Measurements from ENCODE around the gene WHRN. TPM values are rescaled to one million over a fixed set of nuclear protein-coding genes. Genes with fewer than 3 reads are reported as not detected.
A peak's percentile ranks its signal among the peaks of the same experiment; 100 is the strongest.

Gene WHRN
- total RNA-seq, result 12.4 and 14.5 TPM in 2 replicates

DNA sequence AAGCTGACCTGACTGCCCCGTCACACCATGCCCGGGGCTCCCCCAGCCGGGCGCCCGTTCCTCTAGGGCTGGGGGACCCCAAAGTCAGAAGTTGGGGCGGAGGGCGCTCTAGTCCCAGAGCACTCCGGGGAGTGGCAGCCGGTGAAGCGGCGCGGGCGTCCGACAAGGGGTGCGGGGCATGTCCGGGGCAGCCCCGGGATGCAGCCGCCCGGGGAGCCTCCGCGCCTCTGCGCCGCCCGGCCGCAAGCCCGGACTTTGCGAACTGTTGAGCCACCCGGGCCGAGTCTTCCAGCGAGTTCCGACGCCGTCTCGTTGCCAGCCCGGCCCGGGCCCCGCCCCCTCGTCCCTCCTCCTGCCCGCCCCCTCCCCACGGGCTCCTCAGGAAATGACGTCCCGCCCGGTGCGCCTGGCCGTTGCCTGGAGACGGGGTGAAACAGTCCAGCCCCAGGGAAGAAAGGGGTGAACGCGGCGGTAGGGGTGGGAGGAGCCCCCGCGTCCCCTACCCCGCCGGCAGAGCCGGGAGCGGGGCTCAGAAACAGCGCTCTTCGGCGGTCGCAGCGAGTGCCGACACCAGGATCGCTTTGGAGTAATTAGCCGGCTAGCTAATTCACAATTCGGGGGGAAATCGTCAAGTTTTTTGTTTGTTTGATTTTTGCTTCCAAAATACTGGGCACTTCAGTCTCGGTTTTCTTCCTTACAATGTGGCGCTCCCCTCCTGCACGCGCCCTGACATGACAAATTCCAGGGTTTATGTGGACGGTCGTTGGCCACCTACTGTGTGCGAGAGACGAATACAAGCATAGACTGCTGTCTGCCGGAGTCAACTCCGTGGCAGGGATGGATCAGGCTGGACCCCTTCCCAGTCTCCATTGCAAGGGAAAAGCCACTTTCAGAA is at the start of gene WHRN:
WHRN (minus strand) TSS at position 287 of the 895 bp plus-strand sequence. CDS start 672 bp downstream, outside the sequence.
- Mint-ChIP-seq H3K27me3 (peaks cover 8% of the 10 kb centered on the region), H3K4me1 (peaks cover 51% of the 10 kb centered on the region), H3K36me3 (ENCODE audit: low read depth) (no peaks in the 10 kb centered on the region), H3K9me3 (no peaks in the 10 kb centered on the region), H3K4me3 (peak within 1 kb of the TSS; percentile 86), H3K27ac (peak within 1 kb of the TSS; percentile 79)
- ChIA-PET POLR2A (interaction anchor here (0.8 to 1.9 kb wide), 9 partner anchors 54 to 132 kb away, joined by 3 to 8 read pairs (median 5); partner anchors contain the start of genes ATP6V1G1 and TMEM268), CTCF (interaction anchor here (2.0 to 5.0 kb wide), 4 partner anchors 18 to 148 kb away, joined by 7 to 49 read pairs (median 20); no protein-coding TSS in a partner anchor)
- TF ChIP-seq, protein P1, sequence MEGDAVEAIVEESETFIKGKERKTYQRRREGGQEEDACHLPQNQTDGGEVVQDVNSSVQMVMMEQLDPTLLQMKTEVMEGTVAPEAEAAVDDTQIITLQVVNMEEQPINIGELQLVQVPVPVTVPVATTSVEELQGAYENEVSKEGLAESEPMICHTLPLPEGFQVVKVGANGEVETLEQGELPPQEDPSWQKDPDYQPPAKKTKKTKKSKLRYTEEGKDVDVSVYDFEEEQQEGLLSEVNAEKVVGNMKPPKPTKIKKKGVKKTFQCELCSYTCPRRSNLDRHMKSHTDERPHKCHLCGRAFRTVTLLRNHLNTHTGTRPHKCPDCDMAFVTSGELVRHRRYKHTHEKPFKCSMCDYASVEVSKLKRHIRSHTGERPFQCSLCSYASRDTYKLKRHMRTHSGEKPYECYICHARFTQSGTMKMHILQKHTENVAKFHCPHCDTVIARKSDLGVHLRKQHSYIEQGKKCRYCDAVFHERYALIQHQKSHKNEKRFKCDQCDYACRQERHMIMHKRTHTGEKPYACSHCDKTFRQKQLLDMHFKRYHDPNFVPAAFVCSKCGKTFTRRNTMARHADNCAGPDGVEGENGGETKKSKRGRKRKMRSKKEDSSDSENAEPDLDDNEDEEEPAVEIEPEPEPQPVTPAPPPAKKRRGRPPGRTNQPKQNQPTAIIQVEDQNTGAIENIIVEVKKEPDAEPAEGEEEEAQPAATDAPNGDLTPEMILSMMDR (IDR thresholded peaks at IDR 0.05), result no peak
- intact Hi-C loops (cut with micrococcal nuclease), result loop anchor here (2.0 kb wide), 2 partner anchors 105 to 113 kb away; partner anchors contain the start of gene TMEM268
- DNase-seq (peak; percentile 84), ATAC-seq (ENCODE audit: low read depth) (peak; percentile 85)

DNA sequence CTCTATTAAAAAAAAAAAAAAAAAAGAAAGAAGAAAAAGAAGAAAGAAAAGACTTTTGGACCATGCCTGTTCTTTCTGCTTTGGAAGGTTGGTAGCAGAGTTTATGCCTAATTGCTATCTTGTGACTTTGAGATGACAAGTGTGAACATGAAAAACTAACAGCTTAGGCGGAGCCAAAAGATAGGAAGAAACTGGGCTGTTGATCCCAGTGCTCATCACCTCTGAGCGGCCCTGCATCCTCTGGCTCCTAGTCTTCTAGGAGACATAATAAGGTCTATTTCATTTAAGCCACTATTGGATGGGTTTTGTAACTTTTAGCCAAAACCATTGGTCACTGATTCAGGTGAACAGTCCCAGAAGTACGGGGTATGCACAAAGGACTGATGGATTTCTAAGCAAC is 47.9 kb upstream of the WHRN start:
- CTCF ChIA-PET, result interaction anchor here (1.2 kb wide), 1 partner anchor 262 kb away, joined by 3 read pairs; no protein-coding TSS in a partner anchor
- POLR2A ChIA-PET, result no interaction called here
- DNase-seq (no peak), ATAC-seq (ENCODE audit: low read depth) (no peak)
- H3K27ac Mint-ChIP-seq, result no peak overlapping the region
- TF ChIP-seq, protein P1 (IDR thresholded peaks at IDR 0.05), result no peak
- no peaks in the 10 kb centered on the region for H3K36me3 Mint-ChIP-seq (ENCODE audit: low read depth)
- no peaks in the 10 kb centered on the region for H3K9me3 Mint-ChIP-seq
- no peak overlapping the region for H3K4me3 Mint-ChIP-seq
- intact Hi-C loops (cut with micrococcal nuclease), result no loop called here
- no peaks in the 10 kb centered on the region for H3K27me3 Mint-ChIP-seq
- peaks cover 25% of the 10 kb centered on the region for H3K4me1 Mint-ChIP-seq

DNA sequence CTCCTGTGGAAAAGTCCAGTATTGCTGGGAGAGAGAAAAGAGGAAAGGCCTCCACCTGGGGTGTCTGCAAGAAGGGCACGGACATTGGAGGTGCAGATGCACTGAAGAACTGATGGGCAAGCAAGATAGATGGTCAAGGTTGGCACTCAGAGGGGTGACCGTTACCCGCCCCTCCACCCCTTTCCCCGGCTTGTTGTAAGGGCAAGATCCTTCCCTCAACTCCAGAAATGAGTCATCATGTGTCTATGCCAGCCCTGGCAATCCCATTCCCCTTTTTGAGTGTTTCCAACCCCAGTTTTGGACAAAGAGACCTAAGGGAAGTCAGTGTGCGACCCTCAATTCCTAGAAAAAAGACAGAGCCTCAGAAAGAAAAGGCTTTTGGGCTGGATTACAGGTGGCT is 47.4 kb upstream of the WHRN start:
- no peak for DNase-seq
- POLR2A ChIA-PET, result no interaction called here
- TF ChIP-seq, protein P1 (IDR thresholded peaks at IDR 0.05), result no peak
- no peaks in the 10 kb centered on the region for H3K36me3 Mint-ChIP-seq (ENCODE audit: low read depth)
- no peak overlapping the region for H3K27ac Mint-ChIP-seq
- H3K27me3 Mint-ChIP-seq, result no peaks in the 10 kb centered on the region
- no peak overlapping the region for H3K4me3 Mint-ChIP-seq
- peaks cover 20% of the 10 kb centered on the region for H3K4me1 Mint-ChIP-seq
- CTCF ChIA-PET, result interaction anchor here (1.2 kb wide), 1 partner anchor 261 kb away, joined by 3 read pairs; no protein-coding TSS in a partner anchor
- intact Hi-C loops (cut with micrococcal nuclease), result no loop called here
- ATAC-seq (ENCODE audit: low read depth), result no peak
- H3K9me3 Mint-ChIP-seq, result no peaks in the 10 kb centered on the region

DNA sequence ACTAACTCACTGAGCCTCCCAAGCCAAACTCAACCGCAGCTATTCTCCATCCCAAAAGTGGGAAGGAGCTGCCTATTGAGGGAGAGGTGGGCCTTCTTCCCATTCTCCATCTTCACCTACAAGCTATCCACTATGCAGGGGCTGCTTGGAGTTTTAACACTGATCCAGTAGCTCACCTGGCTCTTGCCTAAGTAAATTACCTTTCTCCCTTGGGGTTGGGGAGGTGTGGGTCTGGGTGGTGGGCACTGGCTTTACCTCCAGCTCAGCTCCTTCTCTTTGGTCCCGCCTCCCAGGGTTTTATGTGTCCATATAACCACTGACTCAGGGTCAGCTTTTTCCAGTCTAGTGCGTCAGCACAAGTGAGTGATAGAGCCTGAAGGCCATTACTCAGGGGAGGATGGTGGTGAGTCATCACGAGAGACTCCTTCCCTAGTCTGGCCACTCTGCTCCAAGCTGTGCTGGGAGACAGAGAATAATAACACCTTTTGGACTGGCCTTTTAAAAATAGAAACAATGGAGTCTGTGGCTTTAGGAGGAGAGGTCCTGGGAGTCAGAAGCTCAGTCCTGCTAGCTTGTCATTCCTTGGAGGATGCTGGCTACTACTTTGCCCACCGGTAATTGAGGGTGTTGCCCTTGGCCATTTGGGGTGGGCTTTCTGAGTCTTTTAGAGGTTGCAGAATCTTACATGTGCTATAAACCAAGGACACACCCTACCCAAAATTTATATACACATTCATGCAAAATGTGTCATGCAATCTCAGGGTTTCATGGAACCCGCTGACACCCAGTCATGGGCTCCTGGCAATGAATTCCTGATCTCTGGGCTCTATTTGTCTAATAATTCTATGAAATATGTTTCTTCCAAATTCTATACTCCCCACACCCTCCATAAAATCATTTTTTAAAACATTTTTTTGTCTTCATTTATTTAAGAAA is 46.7 kb upstream of the WHRN start:
- ATAC-seq (ENCODE audit: low read depth) (peak; percentile 66), DNase-seq (no peak)
- TF ChIP-seq, protein P1 (IDR thresholded peaks at IDR 0.05), result no peak
- Mint-ChIP-seq H3K27me3 (no peaks in the 10 kb centered on the region), H3K27ac (no peak overlapping the region), H3K4me3 (no peak overlapping the region), H3K36me3 (ENCODE audit: low read depth) (peaks cover 2% of the 10 kb centered on the region), H3K9me3 (no peaks in the 10 kb centered on the region), H3K4me1 (peaks cover 16% of the 10 kb centered on the region)
- ChIA-PET POLR2A (no interaction called here), CTCF (interaction anchor here (0.6 to 1.2 kb wide), 2 partner anchors 40 to 261 kb away, joined by 3 read pairs; no protein-coding TSS in a partner anchor)
- intact Hi-C loops (cut with micrococcal nuclease), result no loop called here

Data from activated B cell treated with CpG ODN at 0.5 μM for 24 hours (primary cell).